Measurements from ENCODE around the gene TIMM22. TPM values are rescaled to one million over a fixed set of nuclear protein-coding genes. Genes with fewer than 3 reads are reported as not detected.

The TIMM22 gene
- total and polyA plus RNA-seq, 2 of the 4 experiments (the other 2 are of a cell fraction) = 12.7 to 12.9 TPM

- Histone ChIP-seq H2BK120ac (ENCODE audit: low read depth, low read length) (no peak overlapping the region), H4K20me1 (ENCODE audit: insufficient read depth, low read length) (peaks cover 92% of the 10 kb centered on the region), H3K9me1 (ENCODE audit: insufficient read depth, low read length) (peaks cover 13% of the 10 kb centered on the region), H3K36me3 (ENCODE audit: control insufficient read depth, insufficient read depth, low read length) (peaks cover 15% of the 10 kb centered on the region), H3K9ac (ENCODE audit: low read depth, low read length) (no peak overlapping the region), H3K14ac (replicated peaks; ENCODE audit: low read depth, low read length) (no peak overlapping the region), H2AK9ac (replicated peaks; ENCODE audit: low read depth, low read length, poor library complexity) (no peak overlapping the region), H3K4ac (ENCODE audit: low read depth, low read length) (no peak overlapping the region), H3K27ac (ENCODE audit: insufficient read depth, low read length) (no peak overlapping the region), H4K91ac (ENCODE audit: insufficient read depth, low read depth, low read length) (no peak overlapping the region), H3K23ac (ENCODE audit: low read depth, low read length) (no peak overlapping the region), H2BK15ac (ENCODE audit: low read depth, low read length) (no peak overlapping the region), H3K4me2 (ENCODE audit: low read depth, low read length) (peak overlapping the region; percentile 17; the same call in 1 of the 2 replicates), H3K27me3 (ENCODE audit: control insufficient read depth, insufficient read depth, low read length) (no peaks in the 10 kb centered on the region), H2AK5ac (ENCODE audit: low read depth, low read length) (no peak overlapping the region), H3K4me1 (ENCODE audit: control insufficient read depth, insufficient read depth, low read length) (peaks cover 22% of the 10 kb centered on the region), H3K9me3 (ENCODE audit: control insufficient read depth, insufficient read depth, low read length) (no peaks in the 10 kb centered on the region; the same call in 1 of the 2 replicates), H3K4me3 (ENCODE audit: insufficient read depth, low read depth, low read length) (no peak overlapping the region), H2BK5ac (ENCODE audit: low read depth, low read length, poor library complexity, severe bottlenecking) (no peak overlapping the region), H3K18ac (ENCODE audit: low read depth, low read length) (no peak overlapping the region), H2BK20ac (ENCODE audit: low read depth, low read length) (no peak overlapping the region), H2AFZ (replicated peaks; ENCODE audit: low read length, poor library complexity) (no peak overlapping the region), H3K79me1 (ENCODE audit: low read depth in 1 of 2, low read length in 2 of 2) (peaks cover 40 to 85% of the 10 kb centered on the region in 2 experiments), H4K8ac (ENCODE audit: low read depth in 2 of 2, low read length in 2 of 2) (no peak overlapping the region), H3K56ac (ENCODE audit: extremely low read depth, insufficient read depth, low read length) (no peak overlapping the region), H4K5ac (ENCODE audit: low read depth, low read length) (no peak overlapping the region)
- no peak for ATAC-seq (ENCODE audit: low read depth)
- in situ Hi-C loops (cut with MboI; ENCODE audit: low sequenced_read_pairs) = no loop called here
- peak; percentile 30; the same call in 1 of the 2 replicates for TF ChIP-seq MXI1 (IDR thresholded peaks at IDR 0.05; ENCODE audit: borderline replicate concordance, low read depth, low read length)
- TF ChIP-seq RCOR1 (IDR thresholded peaks at IDR 0.05; ENCODE audit: insufficient replicate concordance, low read length) = no peak
- ChIA-PET CTCF (no interaction called here), POLR2A (ENCODE audit: unreplicated experiment) (no interaction called here)
- 91% methylated on average over 8 of the region's 24 CpGs; no CpG with 5 or more reads in 1 of the 2 experiments for WGBS, 2 experiments (ENCODE audit: extremely low coverage in 2 of 2, insufficient read length in 1 of 2)
- BruUV-seq (replicated peaks) = no TSS peak
- intact Hi-C loops (cut with micrococcal nuclease) = no loop called here
- no peak for DNase-seq
- dilution Hi-C loops (cut with HindIII; ENCODE audit: low sequenced_read_pairs, unreplicated experiment) = no loop called here
These were observed 27.9 kb upstream of the TIMM22 start for GRCh38 chr17:968812-969730.
